CD14-positive monocyte (primary cell): ENCODE data around the gene FUT8. TPM values are rescaled to one million over a fixed set of nuclear protein-coding genes. Genes with fewer than 3 reads are reported as not detected.

Experiments used
- DNase-seq, 3 donors: peaks; one replicate each; pipeline ENCODE4 v3.0.0-alpha.2; 2011 to 2022
- H2AFZ ChIP-seq: 2 replicates; pipeline ENCODE4 v1.6.0; 2012; ENCODE audit warnings: mild to moderate bottlenecking, low read depth, low read length, inconsistent platforms; ENCODE audit not compliant: insufficient read depth, poor library complexity, severe bottlenecking
- H3K27ac ChIP-seq, 2 donors: 1 replicate in 1 of 2; 2 replicates in 1 of 2; pipeline ENCODE4 v1.5.1; 2012 to 2013; ENCODE audit warnings: low read length in 2 of 2, control low read depth in 1 of 2, inconsistent platforms in 1 of 2, low read depth in 1 of 2, mild to moderate bottlenecking in 1 of 2
- H3K27me3 ChIP-seq, 2 donors: one replicate each; pipeline versions ENCODE4 v1.6.0 to v1.6.1; 2011 to 2013; ENCODE audit warnings: low read length in 2 of 2; ENCODE audit not compliant: control insufficient read depth in 2 of 2, insufficient read depth in 2 of 2
- H3K36me3 ChIP-seq, 2 donors: replicated peaks in 1 of 2; 1 replicate in 1 of 2; 2 replicates in 1 of 2; pipeline versions ENCODE4 v1.5.1 to v1.6.1; 2012 to 2013; ENCODE audit warnings: low read length in 2 of 2, control low read depth in 1 of 2, inconsistent platforms in 1 of 2, mild to moderate bottlenecking in 1 of 2; ENCODE audit not compliant: insufficient read depth in 2 of 2, control insufficient read depth in 1 of 2
- H3K4me1 ChIP-seq, 2 donors: 1 replicate in 1 of 2; 2 replicates in 1 of 2; pipeline versions ENCODE4 v1.5.1 to v1.6.1; 2012 to 2013; ENCODE audit warnings: low read length in 2 of 2, control low read depth in 1 of 2, inconsistent platforms in 1 of 2, mild to moderate bottlenecking in 1 of 2, moderate library complexity in 1 of 2; ENCODE audit not compliant: insufficient read depth in 2 of 2, control insufficient read depth in 1 of 2
- H3K4me2 ChIP-seq: replicated peaks from 2 replicates; pipeline ENCODE3; 2012; ENCODE audit warnings: low read length, moderate library complexity, mild to moderate bottlenecking; ENCODE audit not compliant: poor library complexity, severe bottlenecking; ENCODE audit errors: extremely low read depth
- H3K4me3 ChIP-seq, 3 experiments: fragments of 200-600 bp in 1 of 3; sonication (generic) in 1 of 3; replicated peaks in 1 of 3; 1 replicate in 2 of 3; 2 replicates in 1 of 3; pipeline ENCODE4 v1.5.1; 2011 to 2013; ENCODE audit warnings: low read length in 3 of 3, mild to moderate bottlenecking in 3 of 3, control low read depth in 2 of 3, low read depth in 2 of 3, inconsistent platforms in 1 of 3, moderate library complexity in 1 of 3
- H3K79me2 ChIP-seq: 2 replicates; pipeline ENCODE4 v1.6.0; 2012; ENCODE audit warnings: mild to moderate bottlenecking, control low read depth, inconsistent platforms, low read length, moderate library complexity; ENCODE audit not compliant: insufficient read depth
- H3K9ac ChIP-seq: 2 replicates; pipeline ENCODE4 v1.6.0; 2017; ENCODE audit warnings: low read length, mild to moderate bottlenecking; ENCODE audit not compliant: insufficient read depth, poor library complexity, severe bottlenecking
- H3K9me3 ChIP-seq, 2 donors: replicated peaks in 1 of 2; 1 replicate in 1 of 2; 2 replicates in 1 of 2; pipeline versions ENCODE4 v1.5.1 to v1.6.1; 2012 to 2013; ENCODE audit warnings: low read length in 2 of 2, control low read depth in 1 of 2; ENCODE audit not compliant: control insufficient read depth in 1 of 2, insufficient read depth in 1 of 2
- H4K20me1 ChIP-seq: 2 replicates; pipeline ENCODE4 v1.6.0; 2012; ENCODE audit warnings: mild to moderate bottlenecking, low read length, control low read depth, moderate library complexity; ENCODE audit not compliant: insufficient read depth
- H3K27ac Mint-ChIP-seq, 7 donors: one replicate each; pipeline ENCODE4 v1.8.0; 2020; ENCODE audit warnings: mild to moderate bottlenecking in 7 of 7, mixed read lengths in 7 of 7, moderate library complexity in 6 of 7, inconsistent platforms in 2 of 7
- H3K27me3 Mint-ChIP-seq, 3 donors: one replicate each; pipeline ENCODE4 v1.8.0; 2021 to 2022; ENCODE audit warnings: low read depth in 3 of 3, mild to moderate bottlenecking in 3 of 3, mixed read lengths in 3 of 3, moderate library complexity in 3 of 3, inconsistent platforms in 1 of 3
- H3K36me3 Mint-ChIP-seq, 2 donors: one replicate each; pipeline ENCODE4 v1.8.0; 2020; ENCODE audit warnings: mixed read lengths in 2 of 2, inconsistent platforms in 1 of 2, mild to moderate bottlenecking in 1 of 2
- H3K4me1 Mint-ChIP-seq: one replicate; pipeline ENCODE4 v1.8.0; 2020; ENCODE audit warnings: mild to moderate bottlenecking, mixed read lengths
- H3K4me3 Mint-ChIP-seq, 2 donors: one replicate each; pipeline ENCODE4 v1.8.0; 2020; ENCODE audit warnings: mild to moderate bottlenecking in 2 of 2, mixed read lengths in 2 of 2, moderate library complexity in 1 of 2
- H3K9me3 Mint-ChIP-seq, 7 donors: one replicate each; pipeline ENCODE4 v1.8.0; 2020 to 2022; ENCODE audit warnings: mixed read lengths in 7 of 7, mild to moderate bottlenecking in 6 of 7, moderate library complexity in 6 of 7, inconsistent platforms in 2 of 7
- CTCF ChIP-seq: fragments of 200-600 bp; IDR thresholded peaks from one replicate; pipeline ENCODE4 v1.8.0; 2022; ENCODE audit warnings: antibody characterized with exemption, mild to moderate bottlenecking
- WGBS: methylation state at CpG from one replicate; pipeline ENCODE4 v1.1.5; 2013; ENCODE audit warnings: missing lambda C conversion rate; ENCODE audit not compliant: insufficient coverage; 5-methylcytosine and 5-hydroxymethylcytosine counted together
- intact Hi-C, 2 donors: fragments of 100-400 bp; cut with micrococcal nuclease; formaldehyde crosslinking; loops; one replicate each; pipeline versions ENCODE4 v1.15.0 to v1.15.1; 2023
- polyA plus RNA-seq, 3 donors: library from polyadenylated mRNA; depleted of rRNA in 1 of 3; unstranded in 2 of 3; stranded (reverse) in 1 of 3; fragments of 300-500 nt in 2 of 3; fragments of >200 nt in 1 of 3; fragmentation: Illumina TruSeq in 2 of 3; gene quantifications; 1 replicate in 2 of 3; 2 replicates in 1 of 3; pipeline ENCODE4 v1.2.3, GENCODE V29; 2012 to 2021

FUT8 gene
- polyA plus RNA-seq, 3 donors: 1.6 to 5.1 (median 5.0) TPM

GRCh38 chr14:65613131-65613650 is 200.7 kb downstream of the FUT8 start:
- H3K27ac ChIP-seq: no peak overlapping the region
- no CpG with 5 or more reads among the region's 3 CpGs for WGBS
- DNase-seq: no peak
- no peaks in the 10 kb centered on the region for H3K36me3 ChIP-seq
- peaks cover 0 to 2% (median 0%) of the 10 kb centered on the region in 7 donors for H3K9me3 Mint-ChIP-seq
- H3K4me3 ChIP-seq: no peak overlapping the region
- no peaks in the 10 kb centered on the region for H3K79me2 ChIP-seq
- H3K9ac ChIP-seq: no peak overlapping the region
- H3K36me3 Mint-ChIP-seq: peaks cover 2 to 6% of the 10 kb centered on the region in 2 donors
- no peak overlapping the region for H2AFZ ChIP-seq
- H3K4me1 Mint-ChIP-seq: no peaks in the 10 kb centered on the region
- H4K20me1 ChIP-seq: no peaks in the 10 kb centered on the region
- no peak overlapping the region for H3K4me3 Mint-ChIP-seq
- TF ChIP-seq CTCF: no peak
- H3K27me3 Mint-ChIP-seq: no peaks in the 10 kb centered on the region
- H3K9me3 ChIP-seq: no peaks in the 10 kb centered on the region
- H3K4me1 ChIP-seq: no peaks in the 10 kb centered on the region
- H3K4me2 ChIP-seq: no peak overlapping the region
- H3K27ac Mint-ChIP-seq: no peak overlapping the region
- intact Hi-C loops: no loop called here
- H3K27me3 ChIP-seq: no peaks in the 10 kb centered on the region

- Mint-ChIP-seq H3K4me1 (peaks cover 6% of the 10 kb centered on the region), H3K4me3 (no peak overlapping the region), H3K36me3 (peaks cover 2 to 9% of the 10 kb centered on the region in 2 donors), H3K9me3 (peaks cover 0 to 6% (median 0%) of the 10 kb centered on the region in 7 donors), H3K27me3 (peaks cover 0 to 1% (median 0%) of the 10 kb centered on the region in 3 donors), H3K27ac (no peak overlapping the region)
- Histone ChIP-seq H3K4me1 (no peaks in the 10 kb centered on the region), H3K27ac (no peak overlapping the region), H3K9ac (no peak overlapping the region), H3K9me3 (no peaks in the 10 kb centered on the region), H3K79me2 (no peaks in the 10 kb centered on the region), H4K20me1 (no peaks in the 10 kb centered on the region), H2AFZ (no peak overlapping the region), H3K4me3 (no peak overlapping the region), H3K36me3 (no peaks in the 10 kb centered on the region), H3K27me3 (no peaks in the 10 kb centered on the region), H3K4me2 (no peak overlapping the region)
- WGBS: 100% methylated on average over 1 of the region's 3 CpGs
- no peak for TF ChIP-seq CTCF
- no peak for DNase-seq
- intact Hi-C loops: no loop called here
These were observed 206.5 kb downstream of the FUT8 start for GRCh38 chr14:65618996-65619395.
